Measurements from ENCODE around the gene TXNDC2.
"Not testable (repeated sequence)": the region's sequence is repeated elsewhere in the genome, so short reads cannot be mapped to it uniquely, and the experiment has no call there.

The TXNDC2 gene

DNA sequence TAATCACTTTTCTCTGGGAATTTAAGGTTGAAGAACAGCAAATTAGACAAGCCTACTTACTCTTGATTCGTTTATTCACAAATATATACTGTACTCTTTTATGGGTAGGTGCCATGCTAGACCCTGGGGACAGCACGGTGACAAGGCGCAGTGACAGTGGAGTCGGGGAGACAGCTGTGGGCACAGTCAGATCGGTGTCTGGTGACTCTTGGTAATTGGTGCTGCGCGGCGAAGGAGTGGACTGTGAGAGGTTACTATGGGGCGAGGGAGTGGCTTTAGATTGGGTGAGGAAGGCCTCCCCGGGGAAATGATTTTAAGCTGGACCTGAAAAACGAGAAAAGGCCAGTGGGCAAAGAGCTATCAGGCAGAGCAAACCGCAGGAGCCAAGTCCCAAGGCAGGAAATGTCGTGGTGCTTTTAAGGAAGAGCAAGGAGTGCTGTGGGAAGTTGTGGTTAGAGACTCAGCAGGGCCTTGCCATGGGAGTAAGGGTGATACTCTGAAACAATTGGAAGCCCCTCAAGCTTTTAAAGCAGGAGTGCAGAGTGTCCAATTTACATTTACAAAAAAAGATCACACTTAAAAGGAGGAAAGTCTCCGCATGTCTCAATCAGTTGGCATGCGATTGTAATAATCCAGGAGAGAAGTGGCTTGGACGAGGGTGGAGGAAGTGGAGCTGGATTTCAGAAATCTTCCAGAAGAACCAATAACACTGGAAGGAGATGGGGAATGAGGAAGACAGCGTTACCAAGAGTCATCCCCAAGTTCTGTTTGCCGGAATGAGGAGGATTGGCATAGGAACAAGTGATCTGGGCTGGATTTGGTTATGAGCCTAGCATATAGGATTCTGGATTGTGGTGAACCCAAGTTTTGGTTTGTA is 36.1 kb upstream of the TXNDC2 start:
- 86 to 87% methylated on average over 17 to 18 of the region's 18 CpGs for WGBS, 2 experiments
- Histone ChIP-seq H3K27ac (ENCODE audit: insufficient read depth, low read depth, low read length, poor library complexity, severe bottlenecking) (no peak overlapping the region), H3K27me3 (ENCODE audit: control insufficient read depth, insufficient read depth, low read length, poor library complexity, severe bottlenecking) (no peaks in the 10 kb centered on the region), H3K4me1 (ENCODE audit: control insufficient read depth, insufficient read depth, low read length) (peaks cover 4% of the 10 kb centered on the region), H3K36me3 (ENCODE audit: control insufficient read depth, insufficient read depth, low read length) (no peaks in the 10 kb centered on the region), H3K4me3 (ENCODE audit: insufficient read depth, low read depth, low read length) (no peak overlapping the region), H3K9me3 (ENCODE audit: control insufficient read depth, low read length) (no peaks in the 10 kb centered on the region)

DNA sequence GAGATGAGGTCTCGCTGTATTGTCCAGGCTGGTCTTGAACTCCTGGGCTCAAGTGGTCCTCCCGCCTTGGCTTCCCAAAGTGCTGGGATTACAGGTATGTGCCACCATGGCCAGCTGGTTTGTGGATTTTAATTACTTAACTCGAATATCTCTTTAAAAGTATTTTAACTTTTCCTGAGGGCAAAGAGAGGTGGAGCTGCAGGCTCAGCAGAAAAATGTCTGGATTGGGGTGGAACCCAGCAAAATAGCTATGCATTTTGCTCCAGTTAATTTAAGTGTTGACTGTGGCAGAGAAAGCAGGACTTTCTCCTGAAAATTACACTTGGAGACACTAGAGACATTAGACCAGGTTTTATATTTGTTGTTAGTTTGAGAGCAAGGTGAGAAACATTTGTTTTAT is 35.5 kb upstream of the TXNDC2 start:
- Histone ChIP-seq H3K36me3 (ENCODE audit: control insufficient read depth, insufficient read depth, low read length) (no peaks in the 10 kb centered on the region), H3K4me3 (ENCODE audit: insufficient read depth, low read depth, low read length) (no peak overlapping the region), H3K27ac (ENCODE audit: insufficient read depth, low read depth, low read length, poor library complexity, severe bottlenecking) (no peak overlapping the region), H3K27me3 (ENCODE audit: control insufficient read depth, insufficient read depth, low read length, poor library complexity, severe bottlenecking) (no peaks in the 10 kb centered on the region), H3K9me3 (ENCODE audit: control insufficient read depth, low read length) (no peaks in the 10 kb centered on the region), H3K4me1 (ENCODE audit: control insufficient read depth, insufficient read depth, low read length) (peaks cover 4% of the 10 kb centered on the region)
- 87 to 93% methylated on average over 2 to 3 of the region's 3 CpGs for WGBS, 2 experiments

DNA sequence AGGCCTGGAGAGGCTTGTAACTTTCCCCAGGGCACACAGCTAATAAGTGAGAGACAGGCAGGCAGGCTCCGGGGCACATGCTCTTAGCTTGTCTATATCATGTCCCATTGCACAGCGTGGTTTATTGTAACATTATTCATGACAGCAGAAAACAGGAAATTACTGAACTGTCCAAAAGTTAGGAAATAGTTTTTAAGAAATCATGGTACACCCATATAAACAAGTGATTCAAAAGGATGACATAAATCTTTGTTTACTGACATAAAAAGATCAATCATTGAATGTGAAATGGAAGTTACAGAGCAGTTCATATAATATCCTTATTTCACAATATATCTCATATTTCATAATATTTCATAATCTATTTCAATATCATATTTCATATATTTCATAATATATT is 34.3 kb upstream of the TXNDC2 start:
- H3K27me3 ChIP-seq (ENCODE audit: control insufficient read depth, insufficient read depth, low read length, poor library complexity, severe bottlenecking): no peaks in the 10 kb centered on the region
- WGBS, 2 experiments: 93 to 100% methylated on average over 2 of the region's 2 CpGs
- H3K27ac ChIP-seq (ENCODE audit: insufficient read depth, low read depth, low read length, poor library complexity, severe bottlenecking): no peak overlapping the region
- H3K36me3 ChIP-seq (ENCODE audit: control insufficient read depth, insufficient read depth, low read length): no peaks in the 10 kb centered on the region
- H3K9me3 ChIP-seq (ENCODE audit: control insufficient read depth, low read length): no peaks in the 10 kb centered on the region
- H3K4me3 ChIP-seq (ENCODE audit: insufficient read depth, low read depth, low read length): no peak overlapping the region
- peaks cover 4% of the 10 kb centered on the region for H3K4me1 ChIP-seq (ENCODE audit: control insufficient read depth, insufficient read depth, low read length)

DNA sequence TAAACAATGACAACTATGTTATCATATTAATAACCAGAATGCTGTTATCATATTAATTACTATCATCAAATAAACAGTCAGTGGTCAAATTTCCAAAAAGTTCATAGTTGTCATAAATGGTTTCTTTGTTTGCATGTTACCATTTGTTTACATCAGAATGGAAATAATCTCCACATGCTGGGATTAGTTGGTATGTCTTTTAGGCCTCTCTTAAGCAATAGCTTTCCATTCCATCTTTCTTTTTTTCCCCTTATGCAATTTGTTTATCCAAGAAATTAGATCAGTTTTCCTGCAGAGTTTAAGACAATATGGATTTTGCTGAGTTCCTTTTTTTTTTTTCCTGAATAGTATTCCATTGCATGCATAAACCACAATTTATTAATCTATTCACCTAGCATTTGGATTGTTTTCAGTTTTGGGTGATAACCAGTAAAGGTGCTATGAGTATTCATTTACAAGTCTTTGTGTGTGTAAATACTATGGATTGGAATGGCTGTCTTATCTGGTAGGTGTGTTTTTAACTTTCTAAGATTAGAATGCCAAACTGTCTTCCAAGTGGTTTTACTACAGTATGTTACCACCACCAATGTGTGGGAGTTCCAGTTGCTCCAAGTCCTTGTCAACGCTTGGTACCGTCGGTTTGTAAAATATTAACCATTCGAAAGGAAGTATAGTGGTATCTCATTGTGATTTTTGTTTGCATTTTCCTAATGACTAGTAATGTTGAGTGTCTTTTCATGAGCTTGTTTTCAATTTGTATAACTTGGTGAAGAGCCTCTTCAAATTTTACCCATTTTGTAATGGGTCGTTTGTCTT is 33.3 kb upstream of the TXNDC2 start:
- H3K27me3 ChIP-seq (ENCODE audit: control insufficient read depth, insufficient read depth, low read length, poor library complexity, severe bottlenecking): no peaks in the 10 kb centered on the region
- H3K9me3 ChIP-seq (ENCODE audit: control insufficient read depth, low read length): no peaks in the 10 kb centered on the region
- H3K4me3 ChIP-seq (ENCODE audit: insufficient read depth, low read depth, low read length): no peak overlapping the region
- H3K36me3 ChIP-seq (ENCODE audit: control insufficient read depth, insufficient read depth, low read length): no peaks in the 10 kb centered on the region
- 97 to 98% methylated on average over 4 of the region's 5 CpGs for WGBS, 2 experiments
- H3K27ac ChIP-seq (ENCODE audit: insufficient read depth, low read depth, low read length, poor library complexity, severe bottlenecking): no peak overlapping the region
- H3K4me1 ChIP-seq (ENCODE audit: control insufficient read depth, insufficient read depth, low read length): peaks cover 4% of the 10 kb centered on the region

DNA sequence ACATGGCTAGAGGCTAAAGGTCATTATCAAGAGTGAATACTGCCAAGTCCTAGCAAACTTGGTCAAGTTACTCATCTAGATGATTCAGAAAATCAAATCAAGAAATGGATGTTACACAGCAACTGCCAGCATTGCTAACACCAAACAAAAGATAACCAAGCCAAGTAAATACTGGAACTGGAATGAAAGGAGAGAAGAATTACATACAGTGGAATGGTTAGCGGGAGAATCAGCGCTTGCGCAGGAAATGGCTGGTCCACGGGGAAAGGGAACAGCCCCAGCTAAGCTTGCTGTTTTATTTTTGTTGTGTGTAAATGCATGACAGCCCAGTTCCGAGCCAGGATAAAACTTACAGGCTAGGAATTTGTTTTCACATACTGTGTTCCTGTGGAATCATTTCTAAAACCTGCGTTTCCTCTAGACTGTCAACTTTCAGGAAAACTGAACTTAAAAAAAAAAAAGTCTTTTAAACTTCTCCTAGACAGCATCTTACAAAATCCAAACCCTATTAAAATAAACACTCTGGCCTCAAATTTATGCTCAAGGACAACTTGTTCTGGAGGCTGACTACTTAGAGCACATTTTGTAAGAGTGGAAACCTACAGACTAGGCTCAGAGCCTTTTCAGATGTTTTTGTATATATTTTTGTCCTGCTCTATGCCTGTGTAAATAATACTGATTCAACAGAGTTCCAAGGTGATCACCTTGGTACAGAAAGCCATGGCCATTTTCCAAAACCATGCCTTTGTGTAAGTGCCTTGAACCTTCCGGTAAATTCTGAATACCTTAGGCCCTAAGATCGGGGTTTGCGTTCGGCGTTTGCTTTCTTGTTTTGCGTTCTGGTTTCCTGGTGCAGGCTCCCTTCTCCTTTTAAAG is 30.7 kb upstream of the TXNDC2 start:
- Histone ChIP-seq H3K27me3 (ENCODE audit: control insufficient read depth, insufficient read depth, low read length, poor library complexity, severe bottlenecking) (no peaks in the 10 kb centered on the region), H3K36me3 (ENCODE audit: control insufficient read depth, insufficient read depth, low read length) (no peaks in the 10 kb centered on the region), H3K4me3 (ENCODE audit: insufficient read depth, low read depth, low read length) (no peak overlapping the region), H3K27ac (ENCODE audit: insufficient read depth, low read depth, low read length, poor library complexity, severe bottlenecking) (no peak overlapping the region), H3K9me3 (ENCODE audit: control insufficient read depth, low read length) (no peaks in the 10 kb centered on the region), H3K4me1 (ENCODE audit: control insufficient read depth, insufficient read depth, low read length) (no peaks in the 10 kb centered on the region)
- 91 to 92% methylated on average over 12 of the region's 12 CpGs for WGBS, 2 experiments

DNA sequence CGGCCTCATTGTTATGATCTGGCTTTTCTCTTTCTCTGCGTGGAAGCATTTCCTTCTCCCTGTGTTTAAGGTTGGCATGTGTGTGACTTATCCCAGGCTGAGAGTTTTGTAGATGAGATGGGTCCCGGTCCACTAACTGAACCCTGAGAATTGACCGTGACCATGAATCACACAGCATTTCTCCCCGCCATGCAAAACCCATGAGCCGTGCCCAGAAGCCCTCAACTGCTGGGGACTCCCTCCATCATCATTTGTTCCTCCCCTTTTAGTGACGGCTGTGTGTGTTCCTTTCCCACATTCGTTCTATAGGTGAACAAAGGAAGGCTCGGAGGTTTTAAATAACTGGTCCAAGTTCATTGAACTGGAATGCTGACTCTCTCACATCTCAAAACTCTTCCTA is 30.1 kb upstream of the TXNDC2 start:
- H3K4me3 ChIP-seq (ENCODE audit: insufficient read depth, low read depth, low read length): no peak overlapping the region
- 87 to 89% methylated on average over 7 to 9 of the region's 9 CpGs for WGBS, 2 experiments
- no peaks in the 10 kb centered on the region for H3K36me3 ChIP-seq (ENCODE audit: control insufficient read depth, insufficient read depth, low read length)
- no peaks in the 10 kb centered on the region for H3K4me1 ChIP-seq (ENCODE audit: control insufficient read depth, insufficient read depth, low read length)
- H3K9me3 ChIP-seq (ENCODE audit: control insufficient read depth, low read length): no peaks in the 10 kb centered on the region
- no peaks in the 10 kb centered on the region for H3K27me3 ChIP-seq (ENCODE audit: control insufficient read depth, insufficient read depth, low read length, poor library complexity, severe bottlenecking)
- no peak overlapping the region for H3K27ac ChIP-seq (ENCODE audit: insufficient read depth, low read depth, low read length, poor library complexity, severe bottlenecking)

DNA sequence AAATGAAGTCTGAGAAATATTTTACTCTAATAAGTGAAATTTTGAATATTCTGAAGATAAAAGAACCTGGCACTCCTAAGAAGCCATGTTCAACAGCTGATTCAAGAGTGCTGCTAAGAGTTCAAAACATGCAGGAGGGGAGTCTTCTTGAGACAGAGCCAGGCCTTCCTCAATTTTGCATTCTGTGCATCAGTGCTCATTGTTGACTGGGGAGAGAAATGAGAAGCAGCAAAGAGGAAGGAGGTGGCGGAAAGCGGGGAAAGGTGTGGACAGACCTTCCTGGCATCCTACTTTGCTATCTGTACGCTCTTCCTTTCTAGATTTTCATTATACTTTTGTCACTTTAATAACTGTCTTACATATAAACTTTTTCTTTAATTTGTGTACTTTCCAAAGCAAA is 29.7 kb upstream of the TXNDC2 start:
- Histone ChIP-seq H3K4me1 (ENCODE audit: control insufficient read depth, insufficient read depth, low read length) (no peaks in the 10 kb centered on the region), H3K27me3 (ENCODE audit: control insufficient read depth, insufficient read depth, low read length, poor library complexity, severe bottlenecking) (no peaks in the 10 kb centered on the region), H3K36me3 (ENCODE audit: control insufficient read depth, insufficient read depth, low read length) (no peaks in the 10 kb centered on the region), H3K4me3 (ENCODE audit: insufficient read depth, low read depth, low read length) (no peak overlapping the region), H3K9me3 (ENCODE audit: control insufficient read depth, low read length) (no peaks in the 10 kb centered on the region), H3K27ac (ENCODE audit: insufficient read depth, low read depth, low read length, poor library complexity, severe bottlenecking) (no peak overlapping the region)
- 95 to 100% methylated on average over 2 to 3 of the region's 3 CpGs for WGBS, 2 experiments

DNA sequence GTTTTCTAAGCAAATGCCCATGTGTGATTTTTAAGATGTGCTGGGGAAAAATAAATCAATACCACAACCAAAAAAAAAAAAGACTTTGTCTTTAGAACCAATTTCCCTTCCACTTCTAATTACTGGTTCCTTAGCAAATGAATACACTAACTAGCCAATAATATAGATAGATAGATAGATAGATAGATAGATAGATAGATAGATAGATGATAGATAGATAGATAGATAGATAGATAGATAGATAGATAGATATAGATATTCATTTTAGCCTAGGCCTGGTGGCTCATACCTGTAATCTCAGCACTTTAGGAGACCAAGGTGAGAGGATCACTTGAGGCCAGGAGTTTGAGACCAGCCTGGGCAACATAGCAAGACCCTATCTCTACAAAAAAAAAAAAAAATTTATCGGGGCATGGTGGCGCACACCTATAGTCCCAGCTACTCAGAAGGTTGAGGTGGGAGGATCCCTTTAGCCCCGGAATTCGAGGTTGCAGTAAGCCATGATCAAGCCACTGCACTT is 28.2 kb upstream of the TXNDC2 start:
- not testable (repeated sequence) for H3K9me3 ChIP-seq (ENCODE audit: control insufficient read depth, low read length); H3K36me3 ChIP-seq (ENCODE audit: control insufficient read depth, insufficient read depth, low read length); H3K4me3 ChIP-seq (ENCODE audit: insufficient read depth, low read depth, low read length); H3K4me1 ChIP-seq (ENCODE audit: control insufficient read depth, insufficient read depth, low read length); H3K27ac ChIP-seq (ENCODE audit: insufficient read depth, low read depth, low read length, poor library complexity, severe bottlenecking); H3K27me3 ChIP-seq (ENCODE audit: control insufficient read depth, insufficient read depth, low read length, poor library complexity, severe bottlenecking)
- WGBS, 2 experiments: 95 to 96% methylated on average over 4 of the region's 4 CpGs

DNA sequence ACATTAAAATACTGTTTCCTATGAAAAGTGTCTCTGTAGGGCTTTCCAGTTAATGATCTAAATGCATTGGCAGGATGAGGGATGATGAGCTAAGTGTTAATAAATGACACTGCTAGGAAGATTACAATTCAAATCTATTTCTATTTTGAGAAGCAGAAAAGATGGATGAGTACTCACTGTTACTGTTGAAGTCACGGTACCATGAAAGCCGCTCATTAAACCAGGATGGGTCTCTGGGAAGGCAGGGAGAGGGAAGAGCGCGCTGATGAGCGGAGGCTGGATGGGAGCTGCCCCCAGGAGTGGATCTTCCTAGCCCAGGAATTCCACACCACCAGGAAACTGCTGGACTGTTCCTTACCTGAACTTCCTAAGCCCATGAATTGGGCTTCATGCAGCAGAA is 27.1 kb upstream of the TXNDC2 start:
- Histone ChIP-seq H3K9me3 (ENCODE audit: control insufficient read depth, low read length) (no peaks in the 10 kb centered on the region), H3K27ac (ENCODE audit: insufficient read depth, low read depth, low read length, poor library complexity, severe bottlenecking) (no peak overlapping the region), H3K4me1 (ENCODE audit: control insufficient read depth, insufficient read depth, low read length) (no peaks in the 10 kb centered on the region), H3K27me3 (ENCODE audit: control insufficient read depth, insufficient read depth, low read length, poor library complexity, severe bottlenecking) (no peaks in the 10 kb centered on the region), H3K36me3 (ENCODE audit: control insufficient read depth, insufficient read depth, low read length) (no peaks in the 10 kb centered on the region), H3K4me3 (ENCODE audit: insufficient read depth, low read depth, low read length) (no peak overlapping the region)
- WGBS, 2 experiments: 92 to 99% methylated on average over 5 of the region's 5 CpGs
